Skeletal muscle tissue (tissue), 4 donors: ENCODE measurements around the gene CD6. TPM values are rescaled to one million over a fixed set of nuclear protein-coding genes. Genes with fewer than 3 reads are reported as not detected.

Experiments used
- H3K27ac ChIP-seq: one replicate; pipeline ENCODE4 v1.7.0; 2013; ENCODE audit warnings: mild to moderate bottlenecking, low read depth, low read length, inconsistent platforms
- H3K27me3 ChIP-seq, 3 donors: one replicate each; pipeline ENCODE4 v1.7.0; 2013; ENCODE audit warnings: low read length in 3 of 3; ENCODE audit not compliant: control insufficient read depth in 3 of 3, insufficient read depth in 3 of 3
- H3K36me3 ChIP-seq, 3 donors: one replicate each; pipeline ENCODE4 v1.7.0; 2013; ENCODE audit warnings: low read length in 3 of 3; ENCODE audit not compliant: control insufficient read depth in 3 of 3, insufficient read depth in 3 of 3
- H3K4me1 ChIP-seq, 3 donors: one replicate each; pipeline ENCODE4 v1.7.0; 2013; ENCODE audit warnings: low read length in 3 of 3, mild to moderate bottlenecking in 3 of 3; ENCODE audit not compliant: control insufficient read depth in 3 of 3, insufficient read depth in 3 of 3
- H3K4me3 ChIP-seq, 3 donors: one replicate each; pipeline ENCODE4 v1.7.0; 2013; ENCODE audit warnings: low read length in 3 of 3
- H3K9ac ChIP-seq, 3 donors: one replicate each; pipeline ENCODE4 v1.7.0; 2013; ENCODE audit warnings: low read length in 3 of 3, mild to moderate bottlenecking in 3 of 3, moderate library complexity in 2 of 3, low read depth in 1 of 3
- H3K9me3 ChIP-seq, 3 donors: one replicate each; pipeline ENCODE4 v1.7.0; 2013; ENCODE audit warnings: low read length in 3 of 3; ENCODE audit not compliant: control insufficient read depth in 3 of 3
- total RNA-seq: library from RNA; depleted of rRNA; stranded (reverse); fragments of >200 nt; gene quantifications from one replicate; pipeline ENCODE4 v1.2.3, GENCODE V29; 2014
- donor health status: Osteomylitis.

CD6 gene
- total RNA-seq, 1 donor from 2014 or later = under 0.01 TPM

GRCh38 chr11:61021661-61022212 lies 50.3 kb downstream of the CD6 start:
- H3K4me1 ChIP-seq = peaks cover 2 to 10% (median 3%) of the 10 kb centered on the region in 3 donors
- H3K27me3 ChIP-seq = peaks cover 42 to 74% (median 66%) of the 10 kb centered on the region in 3 donors
- no peaks in the 10 kb centered on the region for H3K36me3 ChIP-seq
- no peak overlapping the region for H3K27ac ChIP-seq
- H3K4me3 ChIP-seq = no peak overlapping the region
- no peak overlapping the region for H3K9ac ChIP-seq
- H3K9me3 ChIP-seq = peaks cover 0 to 2% (median 0%) of the 10 kb centered on the region in 3 donors

DNA sequence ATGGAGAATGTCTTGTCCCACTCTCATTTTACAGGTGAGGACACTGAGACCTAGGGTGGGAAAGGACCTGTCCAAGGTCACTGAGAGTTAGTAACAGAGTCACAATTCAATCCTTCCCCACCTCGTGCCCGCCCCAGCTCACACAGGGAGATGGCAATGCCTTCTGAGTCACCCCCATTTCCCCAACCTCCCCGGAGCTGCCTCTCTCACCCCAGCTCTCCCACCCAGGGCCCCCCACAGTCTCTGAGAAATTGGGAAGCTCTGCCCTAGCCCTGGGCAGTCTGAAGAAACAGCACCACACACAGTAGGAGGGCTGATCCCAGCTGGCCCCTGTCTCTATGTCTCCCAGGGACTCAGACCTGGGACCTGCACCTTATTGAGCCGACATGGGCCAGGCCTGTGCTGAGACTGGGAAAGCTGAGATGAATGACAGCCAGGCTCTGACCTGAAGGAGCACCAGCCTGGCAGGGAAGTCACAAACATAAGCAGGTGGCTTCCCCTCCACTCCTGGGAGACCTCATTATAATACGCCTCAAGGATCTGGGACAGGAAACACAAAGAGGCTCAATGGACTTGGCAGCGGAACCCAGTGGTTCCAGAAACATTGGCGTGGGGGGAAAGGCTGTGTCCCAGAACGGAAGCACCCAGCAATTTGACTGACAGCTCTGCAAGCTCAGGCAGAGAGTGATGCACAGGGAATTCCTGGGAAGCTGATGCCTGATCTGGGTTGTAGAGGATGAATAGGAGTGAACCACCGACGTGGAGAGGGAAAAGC lies 51.0 kb downstream of the CD6 start:
- Histone ChIP-seq H3K9ac (no peak overlapping the region), H3K36me3 (no peaks in the 10 kb centered on the region), H3K4me3 (no peak overlapping the region), H3K27me3 (peaks cover 43 to 76% (median 65%) of the 10 kb centered on the region in 3 donors), H3K9me3 (peaks cover 0 to 2% (median 0%) of the 10 kb centered on the region in 3 donors), H3K27ac (no peak overlapping the region), H3K4me1 (peaks cover 2 to 10% (median 3%) of the 10 kb centered on the region in 3 donors)

- H3K9ac ChIP-seq = no peak overlapping the region
- H3K4me1 ChIP-seq = peaks cover 2 to 10% (median 3%) of the 10 kb centered on the region in 3 donors
- H3K4me3 ChIP-seq = no peak overlapping the region
- H3K27ac ChIP-seq = no peak overlapping the region
- peaks cover 38 to 69% (median 61%) of the 10 kb centered on the region in 3 donors for H3K27me3 ChIP-seq
- peaks cover 0 to 2% (median 0%) of the 10 kb centered on the region in 3 donors for H3K9me3 ChIP-seq
- H3K36me3 ChIP-seq = no peaks in the 10 kb centered on the region
Observed at GRCh38 chr11:61023086-61023965, 51.8 kb downstream of the CD6 start.

DNA sequence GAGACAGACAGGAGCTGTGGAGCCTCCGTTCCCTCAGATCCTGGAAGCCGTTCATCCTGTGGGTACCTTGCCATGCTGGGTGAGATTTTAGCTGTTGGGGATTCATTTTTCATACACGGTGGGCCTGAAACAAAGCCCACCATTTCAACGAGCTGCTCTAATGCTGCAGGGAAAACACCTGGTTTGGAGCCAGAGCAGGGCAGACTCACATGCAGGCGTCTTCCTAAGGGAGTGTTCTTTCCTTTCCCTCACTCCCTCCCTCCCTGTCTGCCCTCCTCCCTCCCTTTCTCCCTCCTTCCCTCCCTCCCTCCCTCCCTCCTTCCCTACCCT lies 52.5 kb downstream of the CD6 start:
- Histone ChIP-seq H3K4me1 (peaks cover 2 to 10% (median 3%) of the 10 kb centered on the region in 3 donors), H3K36me3 (no peaks in the 10 kb centered on the region), H3K27ac (no peak overlapping the region), H3K27me3 (peaks cover 38 to 63% (median 59%) of the 10 kb centered on the region in 3 donors), H3K9me3 (peaks cover 0 to 2% (median 0%) of the 10 kb centered on the region in 3 donors), H3K4me3 (no peak overlapping the region), H3K9ac (no peak overlapping the region)

DNA sequence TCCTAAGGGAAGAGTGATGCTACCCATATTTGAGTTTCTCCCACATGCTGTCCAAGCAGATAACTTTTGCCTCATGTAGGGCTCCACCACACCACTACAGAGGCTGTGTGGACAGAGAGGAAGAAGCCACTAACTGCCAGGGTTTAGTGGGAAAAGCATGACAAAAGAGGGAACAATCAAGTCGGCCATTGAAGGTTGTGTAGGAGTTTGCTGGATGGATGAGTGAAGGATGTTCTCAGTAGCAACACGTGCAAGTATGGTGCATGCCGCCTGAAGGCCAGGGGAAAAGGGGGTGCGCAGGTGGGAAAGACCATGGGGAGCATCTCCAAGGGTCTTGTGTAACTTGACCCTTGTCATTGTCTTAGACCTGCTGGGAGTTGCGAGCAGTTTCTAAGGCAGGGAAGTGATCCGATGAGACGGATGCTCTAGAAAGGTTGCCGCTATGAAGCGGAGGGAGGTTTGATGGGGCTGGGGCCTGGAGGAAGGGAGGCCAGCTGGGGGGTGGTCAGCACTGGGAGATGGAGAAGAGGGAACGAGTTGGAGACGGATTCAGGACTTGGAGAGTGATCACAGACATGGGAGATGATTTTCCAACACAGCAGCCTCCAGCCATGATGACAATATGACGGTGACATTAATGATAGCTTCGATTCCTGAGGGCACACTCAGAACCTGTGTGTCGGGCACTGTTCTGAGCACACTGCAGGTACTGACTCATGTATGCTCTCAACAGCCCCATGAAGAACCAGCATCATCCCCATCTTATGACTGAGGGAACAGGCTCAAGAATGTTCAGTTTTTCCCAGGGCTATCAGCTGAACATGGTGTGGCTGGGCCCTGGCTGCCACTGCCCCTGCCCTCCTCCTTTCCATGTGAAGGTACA lies 53.7 kb downstream of the CD6 start:
- Histone ChIP-seq H3K27me3 (peaks cover 32 to 51% (median 51%) of the 10 kb centered on the region in 3 donors), H3K9me3 (peaks cover 0 to 2% (median 0%) of the 10 kb centered on the region in 3 donors), H3K27ac (no peak overlapping the region), H3K9ac (no peak overlapping the region), H3K4me1 (peaks cover 2 to 10% (median 3%) of the 10 kb centered on the region in 3 donors), H3K4me3 (no peak overlapping the region), H3K36me3 (no peaks in the 10 kb centered on the region)

- Histone ChIP-seq H3K36me3 (no peaks in the 10 kb centered on the region), H3K4me1 (peaks cover 2 to 10% (median 3%) of the 10 kb centered on the region in 3 donors), H3K4me3 (no peak overlapping the region), H3K9ac (no peak overlapping the region), H3K27me3 (peaks cover 27 to 47% (median 45%) of the 10 kb centered on the region in 3 donors), H3K9me3 (peaks cover 0 to 2% (median 0%) of the 10 kb centered on the region in 3 donors), H3K27ac (no peak overlapping the region)
Observed at GRCh38 chr11:61025821-61026120, 54.3 kb downstream of the CD6 start.

- peaks cover 24 to 41% (median 40%) of the 10 kb centered on the region in 3 donors for H3K27me3 ChIP-seq
- no peaks in the 10 kb centered on the region for H3K36me3 ChIP-seq
- H3K9ac ChIP-seq = no peak overlapping the region
- no peak overlapping the region for H3K27ac ChIP-seq
- H3K4me1 ChIP-seq = peaks cover 2 to 10% (median 3%) of the 10 kb centered on the region in 3 donors
- H3K9me3 ChIP-seq = peaks cover 0 to 2% (median 0%) of the 10 kb centered on the region in 3 donors
- H3K4me3 ChIP-seq = no peak overlapping the region
Observed at GRCh38 chr11:61026121-61027031, 54.9 kb downstream of the CD6 start.

DNA sequence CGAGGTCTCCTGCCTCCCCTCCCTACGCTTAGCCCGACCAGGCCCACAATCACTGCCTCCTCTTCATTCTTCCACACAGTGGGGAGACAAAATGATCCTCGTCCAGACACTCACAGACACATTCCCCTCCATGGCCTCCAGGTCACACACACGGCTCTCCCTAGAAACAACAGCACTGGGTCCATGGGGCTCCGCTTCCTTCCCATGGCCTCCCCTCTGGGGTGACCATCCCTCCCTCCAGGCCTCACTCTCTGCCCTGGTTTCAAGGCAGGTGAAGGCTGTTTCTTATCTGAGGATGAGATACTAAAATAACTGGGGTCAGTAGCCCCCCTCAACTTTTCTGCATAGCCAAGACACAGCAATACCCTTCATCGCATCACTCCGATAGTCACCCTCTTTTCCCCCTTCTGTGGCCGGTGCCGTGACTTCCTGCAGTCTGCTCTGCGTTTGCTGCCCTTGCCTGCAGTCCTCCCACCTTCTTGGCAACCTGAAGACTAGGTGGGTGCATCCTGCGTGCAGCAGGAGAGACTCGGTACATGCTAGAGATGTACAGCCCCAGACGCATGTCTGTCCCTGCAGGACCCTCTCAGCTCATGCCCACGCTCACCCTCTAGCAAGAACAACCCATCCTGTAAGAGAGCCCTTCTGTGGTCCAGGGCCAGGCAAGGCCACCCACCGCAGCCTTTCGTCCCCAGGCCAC lies 55.8 kb downstream of the CD6 start:
- H3K27me3 ChIP-seq = peaks cover 16 to 35% (median 33%) of the 10 kb centered on the region in 3 donors
- H3K9me3 ChIP-seq = peaks cover 0 to 2% (median 0%) of the 10 kb centered on the region in 3 donors
- H3K4me3 ChIP-seq = no peak overlapping the region
- no peak overlapping the region for H3K27ac ChIP-seq
- H3K36me3 ChIP-seq = no peaks in the 10 kb centered on the region
- no peak overlapping the region for H3K9ac ChIP-seq
- peaks cover 2 to 10% (median 3%) of the 10 kb centered on the region in 3 donors for H3K4me1 ChIP-seq
